ENCODE results near the gene VMP1. TPM values are rescaled to one million over a fixed set of nuclear protein-coding genes. Genes with fewer than 3 reads are reported as not detected.

Gene VMP1
- total and polyA plus RNA-seq, 2 donors (not counting 1 experiment from before 2014, with no cell fraction given): 20.4 to 83.5 TPM

GRCh38 chr17:59811209-59811608 lies 103.8 kb downstream of the VMP1 start:
- no peak for TF ChIP-seq EZH2 (IDR thresholded peaks at IDR 0.05; ENCODE audit: borderline replicate concordance, insufficient read depth, low read depth, low read length, poor library complexity, severe bottlenecking)
- H3K9me3 Mint-ChIP-seq (ENCODE audit: insufficient read depth): no peaks in the 10 kb centered on the region
- H3K4me1 Mint-ChIP-seq: no peaks in the 10 kb centered on the region
- no peak overlapping the region for H3K9ac ChIP-seq (ENCODE audit: low read length)
- H3K27me3 Mint-ChIP-seq: no peaks in the 10 kb centered on the region
- ChIA-PET CTCF (interaction anchor here (0.6 to 1.4 kb wide), 2 partner anchors 11 to 58 kb away, joined by 3 read pairs; no protein-coding TSS in a partner anchor), POLR2A (no interaction called here)
- H3K79me2 ChIP-seq (ENCODE audit: control insufficient read depth, insufficient read depth, low read length): no peaks in the 10 kb centered on the region
- no peaks in the 10 kb centered on the region for H3K9me3 ChIP-seq (ENCODE audit: control extremely low read depth in 1 of 3, control insufficient read depth in 2 of 3, insufficient read depth in 1 of 3, low read length in 2 of 3)
- H3K36me3 ChIP-seq (replicated peaks in 1 of 2; ENCODE audit: control extremely low read depth in 1 of 2, control insufficient read depth in 1 of 2, extremely low read depth in 1 of 2, insufficient read depth in 2 of 2, low read length in 1 of 2): peaks cover 6 to 22% of the 10 kb centered on the region in 2 experiments
- intact Hi-C loops (cut with micrococcal nuclease): no loop called here
- no peak overlapping the region for H3K4me3 ChIP-seq (ENCODE audit: control extremely low read depth in 1 of 5, extremely low read depth in 1 of 5, insufficient read depth in 1 of 5, low read depth in 2 of 5, low read length in 4 of 5)
- no peaks in the 10 kb centered on the region for H3K27me3 ChIP-seq (replicated peaks in 1 of 4; ENCODE audit: control extremely low read depth in 1 of 4, control insufficient read depth in 3 of 4, insufficient read depth in 4 of 4, low read length in 3 of 4)
- no peaks in the 10 kb centered on the region for H3K4me1 ChIP-seq (ENCODE audit: control insufficient read depth in 2 of 2, insufficient read depth in 2 of 2, low read length in 2 of 2)
- H3K27ac Mint-ChIP-seq: no peak overlapping the region
- 100% methylated on average over 1 of the region's 1 CpG for WGBS (ENCODE audit: insufficient coverage)
- H4K20me1 ChIP-seq (ENCODE audit: control insufficient read depth, insufficient read depth, low read length, poor library complexity, severe bottlenecking): no peaks in the 10 kb centered on the region
- no peak overlapping the region for H3K4me3 Mint-ChIP-seq
- DNase-seq: no peak
- H3K27ac ChIP-seq (ENCODE audit: low read length in 2 of 2): no peak overlapping the region
- no peak overlapping the region for H2AFZ ChIP-seq (ENCODE audit: insufficient read depth, low read depth, low read length, poor library complexity, severe bottlenecking)
- ATAC-seq (ENCODE audit: low read depth): no peak
- H3K4me2 ChIP-seq (replicated peaks; ENCODE audit: low read depth, low read length, poor library complexity, severe bottlenecking): no peak overlapping the region

GRCh38 chr17:59812139-59812538 lies 104.7 kb downstream of the VMP1 start:
- intact Hi-C loops (cut with micrococcal nuclease): no loop called here
- Mint-ChIP-seq H3K4me3 (no peak overlapping the region), H3K9me3 (ENCODE audit: insufficient read depth) (no peaks in the 10 kb centered on the region), H3K4me1 (no peaks in the 10 kb centered on the region), H3K27me3 (no peaks in the 10 kb centered on the region), H3K27ac (peak overlapping the region; percentile 22)
- no peaks in the 10 kb centered on the region for H3K27me3 ChIP-seq (replicated peaks in 1 of 4; ENCODE audit: control extremely low read depth in 1 of 4, control insufficient read depth in 3 of 4, insufficient read depth in 4 of 4, low read length in 3 of 4)
- no peaks in the 10 kb centered on the region for H4K20me1 ChIP-seq (ENCODE audit: control insufficient read depth, insufficient read depth, low read length, poor library complexity, severe bottlenecking)
- no peaks in the 10 kb centered on the region for H3K9me3 ChIP-seq (ENCODE audit: control extremely low read depth in 1 of 3, control insufficient read depth in 2 of 3, insufficient read depth in 1 of 3, low read length in 2 of 3)
- CTCF ChIA-PET: interaction anchor here (1.4 kb wide), 1 partner anchor 59 kb away, joined by 3 read pairs; no protein-coding TSS in a partner anchor
- H3K79me2 ChIP-seq (ENCODE audit: control insufficient read depth, insufficient read depth, low read length): no peaks in the 10 kb centered on the region
- no peak overlapping the region for H3K4me2 ChIP-seq (replicated peaks; ENCODE audit: low read depth, low read length, poor library complexity, severe bottlenecking)
- no CpG with 5 or more reads among the region's 3 CpGs for WGBS (ENCODE audit: insufficient coverage)
- peaks cover 6 to 24% of the 10 kb centered on the region in 2 experiments for H3K36me3 ChIP-seq (replicated peaks in 1 of 2; ENCODE audit: control extremely low read depth in 1 of 2, control insufficient read depth in 1 of 2, extremely low read depth in 1 of 2, insufficient read depth in 2 of 2, low read length in 1 of 2)
- POLR2A ChIA-PET: no interaction called here
- no peak overlapping the region for H3K27ac ChIP-seq (ENCODE audit: low read length in 2 of 2)
- TF ChIP-seq EZH2 (IDR thresholded peaks at IDR 0.05; ENCODE audit: borderline replicate concordance, insufficient read depth, low read depth, low read length, poor library complexity, severe bottlenecking) (no peak), CTCF (IDR thresholded peaks at IDR 0.05) (no peak)
- DNase-seq: no peak
- no peak for ATAC-seq (ENCODE audit: low read depth)
- no peak overlapping the region for H3K4me3 ChIP-seq (ENCODE audit: control extremely low read depth in 1 of 5, extremely low read depth in 1 of 5, insufficient read depth in 1 of 5, low read depth in 2 of 5, low read length in 4 of 5)
- H2AFZ ChIP-seq (ENCODE audit: insufficient read depth, low read depth, low read length, poor library complexity, severe bottlenecking): no peak overlapping the region
- H3K4me1 ChIP-seq (ENCODE audit: control insufficient read depth in 2 of 2, insufficient read depth in 2 of 2, low read length in 2 of 2): no peaks in the 10 kb centered on the region
- H3K9ac ChIP-seq (ENCODE audit: low read length): no peak overlapping the region

Measured in B cell (primary cell).